ENCODE results near the gene QRICH2.

QRICH2 gene

GRCh38 chr17:76278952-76279741 lies 28.9 kb downstream of the QRICH2 start:
- in situ Hi-C loops (cut with MboI; ENCODE audit: low sequenced_read_pairs, unreplicated experiment): loop anchor here (25.0 kb wide), 1 partner anchor 367 kb away; the partner anchor contains the start of gene MRPL38

GRCh38 chr17:76278268-76278908 lies 29.7 kb downstream of the QRICH2 start:
- in situ Hi-C loops (cut with MboI; ENCODE audit: low sequenced_read_pairs, unreplicated experiment): loop anchor here (25.0 kb wide), 1 partner anchor 366 kb away; the partner anchor contains the start of gene MRPL38
- no peak for TF ChIP-seq CTCF (IDR thresholded peaks at IDR 0.05; ENCODE audit: borderline replicate concordance, control extremely low read depth, extremely low read depth, insufficient read depth, missing control alignments)
- DNase-seq (ENCODE audit: low spot score): no peak

More at GRCh38 chr17:76278952-76279741, 28.9 kb downstream of the QRICH2 start:
- peak; percentile 90 for TF ChIP-seq CTCF (IDR thresholded peaks at IDR 0.05; ENCODE audit: borderline replicate concordance, control extremely low read depth, extremely low read depth, insufficient read depth, missing control alignments)
- peak; percentile 92 for DNase-seq (ENCODE audit: low spot score)

- no peak for TF ChIP-seq CTCF (IDR thresholded peaks at IDR 0.05; ENCODE audit: borderline replicate concordance, control extremely low read depth, extremely low read depth, insufficient read depth, missing control alignments)
- in situ Hi-C loops (cut with MboI; ENCODE audit: low sequenced_read_pairs, unreplicated experiment): loop anchor here (25.0 kb wide), 1 partner anchor 365 kb away; the partner anchor contains the start of gene MRPL38
- no peak for DNase-seq (ENCODE audit: low spot score)
Measured at GRCh38 chr17:76277300-76278267, 30.5 kb downstream of the QRICH2 start.

- in situ Hi-C loops (cut with MboI; ENCODE audit: low sequenced_read_pairs, unreplicated experiment): loop anchor here (25.0 kb wide), 1 partner anchor 364 kb away; the partner anchor contains the start of gene MRPL38
- no peak for TF ChIP-seq CTCF (IDR thresholded peaks at IDR 0.05; ENCODE audit: borderline replicate concordance, control extremely low read depth, extremely low read depth, insufficient read depth, missing control alignments)
- no peak for DNase-seq (ENCODE audit: low spot score)
Measured at GRCh38 chr17:76276461-76277299, 31.4 kb downstream of the QRICH2 start.

- TF ChIP-seq CTCF (IDR thresholded peaks at IDR 0.05; ENCODE audit: borderline replicate concordance, control extremely low read depth, extremely low read depth, insufficient read depth, missing control alignments): no peak
- in situ Hi-C loops (cut with MboI; ENCODE audit: low sequenced_read_pairs, unreplicated experiment): loop anchor here (25.0 kb wide), 1 partner anchor 364 kb away; the partner anchor contains the start of gene MRPL38
Measured at GRCh38 chr17:76276069-76276431, 32.0 kb downstream of the QRICH2 start.

More at GRCh38 chr17:76276069-76276431, 32.0 kb downstream of the QRICH2 start:
- DNase-seq (ENCODE audit: low spot score): no peak

Data from GM13976 (cell line).